Lower lobe of right lung (tissue), 2 donors: ENCODE measurements around the gene LRTM2. TPM values are rescaled to one million over a fixed set of nuclear protein-coding genes. Genes with fewer than 3 reads are reported as not detected.

Experiments
- ATAC-seq, 2 donors: fragments of 200-7000 bp; cut with Tn5 transposase; one replicate each; pipeline ENCODE4 v1.9.1; 2020 to 2022; ENCODE audit warnings: mild to moderate bottlenecking in 2 of 2, moderate library complexity in 2 of 2
- DNase-seq: peaks from one replicate; pipeline ENCODE4 v3.0.0-alpha.2; 2020
- H3K27ac ChIP-seq: fragments of 200-600 bp; one replicate; pipeline ENCODE4 v1.8.0; 2022
- H3K27me3 ChIP-seq: fragments of 200-600 bp; one replicate; pipeline ENCODE4 v1.8.0; 2022; ENCODE audit warnings: low read depth
- H3K36me3 ChIP-seq: fragments of 200-600 bp; one replicate; pipeline ENCODE4 v1.8.0; 2022; ENCODE audit warnings: mild to moderate bottlenecking
- H3K4me1 ChIP-seq: fragments of 200-600 bp; one replicate; pipeline ENCODE4 v1.8.0; 2022
- H3K4me3 ChIP-seq: fragments of 200-600 bp; one replicate; pipeline ENCODE4 v1.8.0; 2022; ENCODE audit warnings: mild to moderate bottlenecking
- H3K9me3 ChIP-seq: fragments of 200-600 bp; one replicate; pipeline ENCODE4 v1.8.0; 2022
- CTCF ChIP-seq: fragments of 200-600 bp; IDR thresholded peaks from one replicate; pipeline ENCODE4 v1.8.0; 2022; ENCODE audit warnings: antibody characterized with exemption, mild to moderate bottlenecking
- intact Hi-C: fragments of 100-400 bp; cut with DNase I; formaldehyde crosslinking; loops from one replicate; pipeline ENCODE4 v1.11.0; 2022
- total RNA-seq: library from RNA; stranded (reverse); fragmentation: NEBNext Ultra II Directional; extraction: Animal tissue kit (Norgen Biotek cat#: 25700); gene quantifications from one replicate; pipeline ENCODE4 v1.2.1, GENCODE V29; 2021
- donor health status: DM: no; HTN: yes; CAD: no; lungs with severe emphysema.

The LRTM2 gene
- total RNA-seq, 1 donor from 2014 or later = not detected

DNA sequence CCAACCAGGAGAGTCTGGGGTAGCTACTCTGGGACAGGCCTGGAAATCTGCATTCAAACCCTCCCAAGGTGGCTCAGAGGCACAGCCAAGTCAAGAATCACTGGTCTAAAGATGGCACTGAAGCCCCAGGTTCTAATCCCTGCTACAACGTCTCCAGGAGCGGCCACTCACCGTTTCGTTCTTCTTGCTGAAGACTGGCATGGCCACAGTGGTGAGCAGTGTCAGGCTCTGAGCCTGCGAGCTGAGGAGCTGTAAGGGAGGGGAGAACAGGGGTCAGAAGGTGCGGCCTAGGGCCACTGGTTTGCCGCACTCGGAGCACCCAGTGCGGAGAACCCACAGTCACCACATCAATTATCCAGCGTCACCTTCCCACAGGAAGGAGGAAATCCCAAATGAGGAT, 59.3 kb downstream of the LRTM2 start:
- intact Hi-C loops = no loop called here
- Histone ChIP-seq H3K27ac (no peak overlapping the region), H3K9me3 (no peaks in the 10 kb centered on the region), H3K27me3 (peaks cover 5% of the 10 kb centered on the region), H3K4me3 (no peak overlapping the region), H3K4me1 (no peaks in the 10 kb centered on the region), H3K36me3 (no peaks in the 10 kb centered on the region)
- TF ChIP-seq CTCF = no peak
- DNase-seq (no peak), ATAC-seq (no peak)

DNA sequence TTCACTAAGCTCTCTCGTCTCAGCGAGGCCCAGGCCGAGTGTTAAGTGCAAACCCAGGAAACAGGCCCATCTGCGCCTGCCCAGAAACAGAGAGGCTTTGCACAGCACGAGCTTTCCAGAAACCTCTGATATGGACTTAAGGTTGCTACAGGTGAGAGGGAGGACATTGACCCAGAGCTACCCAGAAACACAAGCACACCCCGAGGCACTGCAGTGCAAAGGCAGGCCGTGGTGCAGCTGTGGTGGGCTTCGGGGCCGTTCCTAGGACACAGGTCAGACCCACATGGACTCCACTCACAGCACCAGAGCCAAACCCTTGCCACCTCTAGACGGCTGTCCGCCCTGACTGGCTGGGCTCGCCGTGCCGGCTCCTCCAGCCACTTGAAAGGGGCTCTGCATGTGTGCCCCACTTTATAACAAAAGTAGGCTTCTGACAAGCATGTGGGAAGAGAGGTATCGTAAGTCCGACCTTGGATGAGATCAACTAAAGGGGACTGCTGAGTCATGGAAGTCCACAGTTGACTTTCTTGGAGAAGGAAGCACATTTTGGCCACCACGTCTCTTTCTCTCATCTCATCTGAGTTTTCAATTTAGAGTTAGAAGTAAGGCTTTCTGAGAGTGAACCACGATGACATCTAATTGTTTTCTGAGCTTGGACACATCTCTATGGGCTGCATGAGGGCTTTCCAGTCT, 59.9 kb downstream of the LRTM2 start:
- H3K36me3 ChIP-seq = no peaks in the 10 kb centered on the region
- intact Hi-C loops = no loop called here
- H3K9me3 ChIP-seq = no peaks in the 10 kb centered on the region
- DNase-seq (no peak), ATAC-seq (no peak)
- no peaks in the 10 kb centered on the region for H3K4me1 ChIP-seq
- H3K27ac ChIP-seq = no peak overlapping the region
- no peak overlapping the region for H3K4me3 ChIP-seq
- no peak for TF ChIP-seq CTCF
- H3K27me3 ChIP-seq = peaks cover 5% of the 10 kb centered on the region

- Histone ChIP-seq H3K9me3 (no peaks in the 10 kb centered on the region), H3K36me3 (no peaks in the 10 kb centered on the region), H3K4me3 (no peak overlapping the region), H3K4me1 (no peaks in the 10 kb centered on the region), H3K27ac (no peak overlapping the region), H3K27me3 (peaks cover 5% of the 10 kb centered on the region)
- DNase-seq (no peak), ATAC-seq (no peak)
- TF ChIP-seq CTCF = no peak
- intact Hi-C loops = no loop called here
Measured at GRCh38 chr12:1880876-1881275, 60.5 kb downstream of the LRTM2 start.

GRCh38 chr12:1881301-1881700, 60.9 kb downstream of the LRTM2 start:
- no peak for DNase-seq
- intact Hi-C loops = no loop called here
- no peak for TF ChIP-seq CTCF

DNA sequence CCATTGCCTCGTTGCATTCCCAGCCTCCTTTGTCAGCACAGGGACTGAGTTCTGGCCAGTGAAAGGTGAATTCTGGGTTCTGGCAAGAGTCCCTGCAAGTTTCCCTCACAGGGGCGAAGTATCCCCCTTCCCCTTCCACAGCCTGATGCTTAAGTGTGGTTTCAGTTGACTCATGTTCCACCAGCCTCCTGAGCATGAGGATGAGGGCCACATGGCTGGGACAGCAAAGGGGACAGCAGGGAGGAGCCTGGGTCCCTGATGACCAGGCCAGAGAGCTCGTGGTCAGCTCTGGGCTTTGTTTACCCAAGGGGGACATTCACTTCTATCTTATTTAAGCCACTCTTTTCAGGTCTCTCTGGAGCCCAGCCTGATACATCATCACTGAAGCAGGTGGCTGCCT, 61.6 kb downstream of the LRTM2 start:
- H3K27ac ChIP-seq = no peak overlapping the region
- no peak for TF ChIP-seq CTCF
- H3K9me3 ChIP-seq = no peaks in the 10 kb centered on the region
- ATAC-seq = no peak
- intact Hi-C loops = no loop called here
- no peak for DNase-seq
- H3K4me3 ChIP-seq = no peak overlapping the region
- H3K36me3 ChIP-seq = no peaks in the 10 kb centered on the region
- H3K4me1 ChIP-seq = no peaks in the 10 kb centered on the region
- H3K27me3 ChIP-seq = peaks cover 5% of the 10 kb centered on the region

More at GRCh38 chr12:1881301-1881700, 60.9 kb downstream of the LRTM2 start:
- H3K9me3 ChIP-seq = no peaks in the 10 kb centered on the region
- H3K27me3 ChIP-seq = peaks cover 5% of the 10 kb centered on the region
- no peaks in the 10 kb centered on the region for H3K4me1 ChIP-seq
- H3K4me3 ChIP-seq = no peak overlapping the region
- H3K36me3 ChIP-seq = no peaks in the 10 kb centered on the region
- H3K27ac ChIP-seq = no peak overlapping the region
- no peak for ATAC-seq
